Measurements from ENCODE around the gene SIAE.

Gene SIAE

DNA sequence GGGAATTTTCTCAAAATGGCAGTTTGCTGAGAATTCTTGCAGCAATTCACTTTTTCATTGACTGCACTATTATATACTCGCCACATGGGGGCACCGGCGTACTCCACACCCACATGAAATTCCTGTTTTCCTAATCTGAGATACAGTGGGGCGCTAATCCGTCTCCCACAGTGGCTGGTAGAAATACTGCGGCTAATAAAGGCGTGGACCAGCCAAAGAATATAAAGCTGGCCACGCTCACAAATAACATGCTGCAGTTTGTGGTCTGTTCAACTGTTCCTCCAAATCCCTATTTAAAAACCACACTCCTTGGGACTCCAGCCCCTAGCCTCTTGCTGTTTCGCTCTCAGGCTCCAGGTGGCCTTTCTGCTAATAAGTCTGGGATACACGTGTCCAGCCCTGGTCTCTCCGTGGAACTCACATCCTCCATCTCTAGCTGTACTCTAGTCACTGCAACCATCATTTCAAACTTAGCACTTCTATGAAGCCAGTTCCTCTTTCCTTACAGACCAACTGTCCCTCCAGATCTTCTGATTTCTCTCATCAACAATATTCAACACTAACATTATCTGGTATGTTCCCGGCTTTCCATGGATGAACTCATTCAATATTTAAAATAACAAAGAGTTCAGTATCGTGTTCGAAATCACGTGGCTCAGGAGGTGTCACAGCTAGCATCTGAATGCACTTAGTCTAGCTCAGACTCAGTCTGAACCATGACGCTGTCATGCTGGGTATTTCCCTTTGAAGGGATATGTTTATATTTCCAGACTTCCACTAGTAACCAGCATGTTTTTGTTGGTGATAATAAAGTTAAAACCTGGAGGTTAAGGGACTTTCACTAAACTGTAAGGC, 28.9 kb downstream of the SIAE start:
- Histone ChIP-seq H3K9me3 (ENCODE audit: control insufficient read depth, insufficient read depth, low read length) (no peaks in the 10 kb centered on the region), H3K36me3 (ENCODE audit: control insufficient read depth, insufficient read depth, low read length) (no peaks in the 10 kb centered on the region), H3K4me3 (ENCODE audit: low read length) (no peak overlapping the region), H3K27me3 (ENCODE audit: control insufficient read depth, insufficient read depth, low read length) (no peaks in the 10 kb centered on the region), H3K4me1 (ENCODE audit: control insufficient read depth, insufficient read depth, low read length) (0 out of 2 replicates have a peak, but pooled peaks cover 1% of the 10 kb centered on the region), H3K27ac (ENCODE audit: low read length) (no peak overlapping the region)
- no CpG with 5 or more reads among the region's 16 CpGs for WGBS (ENCODE audit: insufficient coverage, insufficient read length)
- DNase-seq (ENCODE audit: low read depth, low spot score) = no peak

DNA sequence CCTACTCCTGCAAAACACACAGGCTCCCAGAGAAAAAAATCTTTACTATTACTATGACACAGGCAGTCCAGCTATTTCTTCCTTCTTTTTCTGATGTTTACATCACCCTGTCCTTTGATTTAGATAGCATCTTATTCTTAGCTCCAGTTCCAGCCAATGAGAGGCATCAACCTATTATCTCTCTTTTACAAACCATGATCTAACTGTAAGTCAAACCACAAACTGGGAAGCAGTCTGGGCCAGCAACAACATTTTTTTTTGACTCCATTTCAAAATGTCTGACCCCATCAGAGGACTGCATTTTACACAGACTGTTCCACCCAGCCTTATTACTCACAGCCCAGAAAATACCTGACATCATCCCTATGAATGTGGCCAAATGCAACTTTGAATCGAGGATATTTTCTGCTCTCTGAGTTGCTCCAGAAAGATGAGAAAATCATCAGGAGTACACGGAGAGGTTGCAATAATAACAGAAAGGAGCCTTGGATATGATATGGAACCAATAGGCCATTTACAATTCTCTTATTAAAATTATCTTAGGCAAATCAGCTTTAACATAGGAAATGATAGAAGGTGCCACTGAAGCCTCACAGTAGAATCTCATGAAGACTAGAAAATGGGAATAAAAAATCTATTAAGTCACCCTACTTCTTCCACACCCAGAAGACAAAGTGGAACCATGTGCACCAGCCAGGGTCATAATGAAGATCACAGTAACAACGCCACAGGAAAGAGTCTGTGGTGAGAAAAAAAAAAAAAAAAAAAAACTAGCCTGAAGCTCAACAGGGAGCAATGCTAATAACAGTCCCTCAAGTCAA, 29.7 kb downstream of the SIAE start:
- Histone ChIP-seq H3K4me3 (ENCODE audit: low read length) (no peak overlapping the region), H3K4me1 (ENCODE audit: control insufficient read depth, insufficient read depth, low read length) (0 out of 2 replicates have a peak, but pooled peaks cover 1% of the 10 kb centered on the region), H3K9me3 (ENCODE audit: control insufficient read depth, insufficient read depth, low read length) (no peaks in the 10 kb centered on the region), H3K36me3 (ENCODE audit: control insufficient read depth, insufficient read depth, low read length) (no peaks in the 10 kb centered on the region), H3K27me3 (ENCODE audit: control insufficient read depth, insufficient read depth, low read length) (no peaks in the 10 kb centered on the region), H3K27ac (ENCODE audit: low read length) (no peak overlapping the region)
- DNase-seq (ENCODE audit: low read depth, low spot score) = no peak
- no CpG with 5 or more reads among the region's 3 CpGs for WGBS (ENCODE audit: insufficient coverage, insufficient read length)

DNA sequence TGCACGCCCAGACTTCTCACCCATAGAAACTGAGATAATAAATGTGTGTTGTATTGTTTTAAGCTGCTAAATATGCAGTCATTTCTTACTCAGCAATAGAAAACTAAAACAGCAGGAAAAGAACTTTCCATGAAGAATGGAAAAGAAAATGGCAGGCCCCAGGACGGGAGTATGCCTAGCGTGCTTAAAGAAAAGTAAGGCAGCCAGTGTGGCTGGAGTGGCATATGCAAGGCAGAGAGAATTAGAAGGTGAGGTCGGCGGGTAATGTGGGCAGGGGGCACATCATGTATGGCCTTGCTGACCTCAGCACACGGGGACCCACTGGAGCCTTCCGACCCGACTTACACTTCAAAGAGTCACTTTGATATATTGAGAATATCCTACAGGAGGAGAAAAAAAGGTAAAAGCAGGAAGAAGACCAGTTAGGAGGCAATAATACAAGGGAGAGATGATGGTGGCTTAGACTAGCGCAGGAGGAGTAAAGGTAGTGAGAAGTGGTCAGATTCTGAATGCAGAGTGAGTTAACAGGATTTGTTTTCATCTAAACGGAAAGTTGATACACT, 30.4 kb downstream of the SIAE start:
- no CpG with 5 or more reads among the region's 10 CpGs for WGBS (ENCODE audit: insufficient coverage, insufficient read length)
- Histone ChIP-seq H3K4me1 (ENCODE audit: control insufficient read depth, insufficient read depth, low read length) (0 out of 2 replicates have a peak, but pooled peaks cover 1% of the 10 kb centered on the region), H3K9me3 (ENCODE audit: control insufficient read depth, insufficient read depth, low read length) (no peaks in the 10 kb centered on the region), H3K4me3 (ENCODE audit: low read length) (no peak overlapping the region), H3K27me3 (ENCODE audit: control insufficient read depth, insufficient read depth, low read length) (no peaks in the 10 kb centered on the region), H3K27ac (ENCODE audit: low read length) (no peak overlapping the region), H3K36me3 (ENCODE audit: control insufficient read depth, insufficient read depth, low read length) (no peaks in the 10 kb centered on the region)
- DNase-seq (ENCODE audit: low read depth, low spot score) = no peak

DNA sequence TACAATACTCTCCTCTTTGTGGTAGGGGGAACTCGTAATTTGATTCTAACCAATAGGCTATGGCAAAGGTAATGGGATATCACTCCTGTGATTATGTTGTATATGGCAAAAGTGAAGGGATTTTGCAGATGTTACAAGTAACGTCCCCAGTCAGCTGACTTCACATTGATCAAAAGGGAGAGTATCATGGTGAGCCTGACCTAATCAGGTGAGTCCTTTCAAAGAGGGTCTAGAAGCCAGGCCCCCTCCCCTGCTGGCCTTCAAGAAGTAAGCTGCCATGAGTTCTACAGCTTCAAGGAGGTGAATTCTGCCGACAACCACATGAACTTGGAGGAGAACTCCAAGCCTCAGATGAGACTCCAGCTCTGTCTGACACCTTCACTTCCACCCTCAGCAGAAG, 30.9 kb downstream of the SIAE start:
- 0 out of 2 replicates have a peak, but pooled peaks cover 1% of the 10 kb centered on the region for H3K4me1 ChIP-seq (ENCODE audit: control insufficient read depth, insufficient read depth, low read length)

DNA sequence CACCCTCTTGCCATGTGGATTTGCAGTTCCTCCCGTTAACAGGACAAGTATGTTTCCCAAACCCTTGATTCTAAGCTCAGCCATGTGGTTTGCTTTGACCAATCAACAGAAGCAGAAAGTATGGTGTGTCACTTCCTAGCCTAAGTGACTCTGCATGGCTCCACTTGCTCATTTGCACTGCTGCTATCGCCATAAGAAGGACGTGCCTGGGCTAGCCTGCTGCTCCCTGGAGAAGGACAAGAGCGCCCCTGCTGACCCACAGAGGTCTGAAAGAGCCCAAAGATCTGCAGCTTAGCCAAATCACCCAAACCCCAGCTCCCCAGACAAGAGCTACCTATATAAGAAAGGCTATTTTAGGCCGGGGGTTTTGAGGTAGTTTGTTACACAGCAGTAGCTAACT, 32.9 kb downstream of the SIAE start:
- no peaks in the 10 kb centered on the region for H3K9me3 ChIP-seq (ENCODE audit: control insufficient read depth, insufficient read depth, low read length)
- H3K4me3 ChIP-seq (ENCODE audit: low read length) = no peak overlapping the region
- DNase-seq (ENCODE audit: low read depth, low spot score) = no peak
- 0 out of 2 replicates have a peak, but pooled peaks cover 1% of the 10 kb centered on the region for H3K4me1 ChIP-seq (ENCODE audit: control insufficient read depth, insufficient read depth, low read length)
- no peaks in the 10 kb centered on the region for H3K36me3 ChIP-seq (ENCODE audit: control insufficient read depth, insufficient read depth, low read length)
- WGBS (ENCODE audit: insufficient coverage, insufficient read length) = no CpG with 5 or more reads among the region's 5 CpGs
- H3K27me3 ChIP-seq (ENCODE audit: control insufficient read depth, insufficient read depth, low read length) = no peaks in the 10 kb centered on the region
- H3K27ac ChIP-seq (ENCODE audit: low read length) = no peak overlapping the region

More for the DNA sequence above, 30.9 kb downstream of the SIAE start:
- Histone ChIP-seq H3K27me3 (ENCODE audit: control insufficient read depth, insufficient read depth, low read length) (no peaks in the 10 kb centered on the region), H3K36me3 (ENCODE audit: control insufficient read depth, insufficient read depth, low read length) (no peaks in the 10 kb centered on the region), H3K4me3 (ENCODE audit: low read length) (no peak overlapping the region), H3K9me3 (ENCODE audit: control insufficient read depth, insufficient read depth, low read length) (no peaks in the 10 kb centered on the region), H3K27ac (ENCODE audit: low read length) (no peak overlapping the region)
- DNase-seq (ENCODE audit: low read depth, low spot score) = no peak
- WGBS (ENCODE audit: insufficient coverage, insufficient read length) = no CpG with 5 or more reads among the region's 3 CpGs

DNA sequence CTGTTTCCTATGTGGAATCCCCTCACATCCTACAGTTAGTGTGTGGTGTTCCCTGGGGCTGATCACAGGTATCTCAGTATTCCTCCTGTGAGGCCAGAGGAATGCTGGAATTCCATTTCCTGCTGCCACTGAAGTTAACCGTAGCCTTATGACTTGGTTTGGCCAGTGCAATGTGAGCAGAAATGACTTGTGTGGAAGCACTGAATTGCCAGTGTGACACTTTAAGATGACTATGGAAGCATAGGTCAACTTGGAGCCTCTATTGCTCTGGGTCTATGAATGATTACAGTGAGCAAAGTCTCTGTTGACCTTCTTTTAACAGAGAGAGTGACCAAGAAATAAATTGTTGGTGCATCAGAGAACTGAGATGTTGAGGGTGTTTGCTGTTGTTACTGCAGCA, 34.4 kb downstream of the SIAE start:
- Histone ChIP-seq H3K4me3 (ENCODE audit: low read length) (no peak overlapping the region), H3K27ac (ENCODE audit: low read length) (no peak overlapping the region), H3K4me1 (ENCODE audit: control insufficient read depth, insufficient read depth, low read length) (no peaks in the 10 kb centered on the region), H3K27me3 (ENCODE audit: control insufficient read depth, insufficient read depth, low read length) (no peaks in the 10 kb centered on the region), H3K36me3 (ENCODE audit: control insufficient read depth, insufficient read depth, low read length) (no peaks in the 10 kb centered on the region), H3K9me3 (ENCODE audit: control insufficient read depth, insufficient read depth, low read length) (no peaks in the 10 kb centered on the region)
- DNase-seq (ENCODE audit: low read depth, low spot score) = no peak
- no CpG with 5 or more reads among the region's 1 CpG for WGBS (ENCODE audit: insufficient coverage, insufficient read length)

DNA sequence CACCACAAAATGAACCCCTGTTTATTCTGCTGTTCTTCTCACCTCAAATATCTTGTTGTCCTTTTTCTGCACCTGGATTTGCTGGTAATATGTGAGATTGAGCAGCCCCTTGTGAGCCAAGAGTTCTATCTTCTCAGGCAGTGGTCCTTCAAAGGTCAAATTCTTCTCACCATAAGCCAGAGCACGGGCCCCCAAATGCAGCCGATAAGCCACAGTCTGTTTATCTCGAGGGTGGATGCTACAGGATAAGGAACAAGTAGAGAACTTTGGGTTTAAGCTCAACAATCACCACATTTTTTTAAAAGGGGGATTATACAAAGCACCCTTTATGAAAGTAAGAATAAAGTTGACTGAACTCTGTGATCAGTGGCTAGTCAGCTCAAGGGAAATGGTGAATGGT, 35.0 kb downstream of the SIAE start:
- no peaks in the 10 kb centered on the region for H3K36me3 ChIP-seq (ENCODE audit: control insufficient read depth, insufficient read depth, low read length)
- no peaks in the 10 kb centered on the region for H3K9me3 ChIP-seq (ENCODE audit: control insufficient read depth, insufficient read depth, low read length)
- H3K27me3 ChIP-seq (ENCODE audit: control insufficient read depth, insufficient read depth, low read length) = no peaks in the 10 kb centered on the region
- DNase-seq (ENCODE audit: low read depth, low spot score) = no peak
- H3K4me3 ChIP-seq (ENCODE audit: low read length) = no peak overlapping the region
- no CpG with 5 or more reads among the region's 3 CpGs for WGBS (ENCODE audit: insufficient coverage, insufficient read length)
- H3K4me1 ChIP-seq (ENCODE audit: control insufficient read depth, insufficient read depth, low read length) = no peaks in the 10 kb centered on the region
- H3K27ac ChIP-seq (ENCODE audit: low read length) = no peak overlapping the region

- WGBS (ENCODE audit: insufficient coverage, insufficient read length) = no CpG with 5 or more reads among the region's 3 CpGs
- Histone ChIP-seq H3K4me1 (ENCODE audit: control insufficient read depth, insufficient read depth, low read length) (no peaks in the 10 kb centered on the region), H3K36me3 (ENCODE audit: control insufficient read depth, insufficient read depth, low read length) (peaks cover 16% of the 10 kb centered on the region; the same call in 1 of the 2 replicates), H3K27me3 (ENCODE audit: control insufficient read depth, insufficient read depth, low read length) (no peaks in the 10 kb centered on the region), H3K4me3 (ENCODE audit: low read length) (no peak overlapping the region), H3K9me3 (ENCODE audit: control insufficient read depth, insufficient read depth, low read length) (no peaks in the 10 kb centered on the region), H3K27ac (ENCODE audit: low read length) (no peak overlapping the region)
- no peak for DNase-seq (ENCODE audit: low read depth, low spot score)
Measured at GRCh38 chr11:124635932-124636331, 37.6 kb downstream of the SIAE start.

DNA sequence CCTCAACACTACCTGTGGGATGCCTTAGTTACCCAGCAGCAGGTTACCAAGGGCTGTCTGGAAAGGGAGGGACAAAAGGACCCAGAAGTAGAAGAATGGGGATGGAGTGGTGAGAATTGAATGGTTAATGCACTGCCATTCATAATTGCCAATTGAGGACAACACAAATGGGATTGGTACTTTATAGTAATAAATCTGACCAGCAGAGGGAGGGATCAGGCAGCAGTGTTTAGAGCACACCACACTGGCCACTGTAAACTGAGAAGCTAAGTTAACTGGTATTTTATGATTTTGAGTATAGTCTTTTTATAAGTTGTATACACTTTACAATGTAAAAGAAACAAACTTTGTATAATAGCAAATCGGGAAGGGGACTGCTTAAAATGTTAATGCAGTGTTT, 40.2 kb downstream of the SIAE start:
- no CpG with 5 or more reads among the region's 1 CpG for WGBS (ENCODE audit: insufficient coverage, insufficient read length)
- DNase-seq (ENCODE audit: low read depth, low spot score) = no peak
- Histone ChIP-seq H3K4me1 (ENCODE audit: control insufficient read depth, insufficient read depth, low read length) (no peaks in the 10 kb centered on the region), H3K27me3 (ENCODE audit: control insufficient read depth, insufficient read depth, low read length) (no peaks in the 10 kb centered on the region), H3K36me3 (ENCODE audit: control insufficient read depth, insufficient read depth, low read length) (peaks cover 22% of the 10 kb centered on the region), H3K9me3 (ENCODE audit: control insufficient read depth, insufficient read depth, low read length) (no peaks in the 10 kb centered on the region), H3K4me3 (ENCODE audit: low read length) (no peak overlapping the region), H3K27ac (ENCODE audit: low read length) (no peak overlapping the region)

DNA sequence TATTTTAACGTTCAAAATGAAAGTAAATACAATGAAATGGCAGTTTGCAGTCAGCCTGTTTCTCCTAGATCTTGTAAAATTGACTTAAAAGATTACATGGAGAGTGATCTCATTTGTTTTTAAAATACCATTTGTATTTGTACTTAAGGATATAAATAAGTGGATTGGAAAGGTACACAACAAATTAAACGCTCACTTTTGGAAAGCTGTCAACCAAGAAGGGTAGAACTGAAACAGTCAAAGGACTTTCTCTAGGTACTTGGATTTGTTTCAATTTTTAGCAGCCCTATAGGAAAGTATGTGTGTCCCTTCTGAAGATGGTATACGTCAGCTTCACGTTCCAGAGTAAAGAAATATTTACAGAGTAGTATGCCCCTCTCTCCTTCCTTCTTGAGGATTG, 43.6 kb downstream of the SIAE start:
- H3K27ac ChIP-seq (ENCODE audit: low read length) = no peak overlapping the region
- WGBS (ENCODE audit: insufficient coverage, insufficient read length) = no CpG with 5 or more reads among the region's 4 CpGs
- H3K27me3 ChIP-seq (ENCODE audit: control insufficient read depth, insufficient read depth, low read length) = no peaks in the 10 kb centered on the region

More for the DNA sequence above, 43.6 kb downstream of the SIAE start:
- Histone ChIP-seq H3K4me1 (ENCODE audit: control insufficient read depth, insufficient read depth, low read length) (no peaks in the 10 kb centered on the region), H3K36me3 (ENCODE audit: control insufficient read depth, insufficient read depth, low read length) (peaks cover 38% of the 10 kb centered on the region), H3K9me3 (ENCODE audit: control insufficient read depth, insufficient read depth, low read length) (no peaks in the 10 kb centered on the region), H3K4me3 (ENCODE audit: low read length) (no peak overlapping the region)
- no peak for DNase-seq (ENCODE audit: low read depth, low spot score)
